Panc1 (cell line): ENCODE measurements around the gene CXCL11. TPM values are rescaled to one million over a fixed set of nuclear protein-coding genes. Genes with fewer than 3 reads are reported as not detected.

Source experiments
- ATAC-seq: fragments of 200-7000 bp; cut with Tn5 transposase; 2 replicates; pipeline ENCODE4 v1.9.1; 2020; ENCODE audit warnings: mild to moderate bottlenecking, moderate library complexity
- BruUV-seq: library from RNA; stranded (reverse); fragments of 400-500 nt; replicated peaks from 2 replicates; lab custom pipeline; 2021; lab: Mats Ljungman, UMichigan
- CTCF ChIA-PET: fragments of 300-600 bp; sonication (Branson Sonifier 250); formaldehyde crosslinking; loops from one replicate; lab custom pipeline; 2022; ENCODE audit warnings: antibody characterized with exemption; lab: Charles Lee
- POLR2A ChIA-PET: fragments of 300-600 bp; sonication (Branson Sonifier 250); formaldehyde crosslinking; loops from one replicate; lab custom pipeline; 2022; ENCODE audit warnings: antibody characterized with exemption; lab: Charles Lee
- DNase-seq: peaks from one replicate; pipeline ENCODE4 v3.0.0-alpha.2; 2010; ENCODE audit warnings: low read depth, low spot score
- H3K27ac ChIP-seq: 2 replicates; pipeline ENCODE4 v1.5.1; 2011; ENCODE audit warnings: mild to moderate bottlenecking, low read length, inconsistent platforms
- H3K27me3 ChIP-seq: fragments of 200-500 bp; sonication (Bioruptor generic); 2 replicates; pipeline ENCODE4 v1.6.0; 2014; ENCODE audit warnings: low read length, inconsistent platforms; ENCODE audit not compliant: control insufficient read depth, insufficient read depth
- H3K36me3 ChIP-seq: fragments of 200-500 bp; sonication (Bioruptor generic); 2 replicates; pipeline ENCODE4 v1.5.1; 2014; ENCODE audit warnings: inconsistent platforms, mild to moderate bottlenecking, low read length, moderate library complexity; ENCODE audit not compliant: control insufficient read depth, insufficient read depth
- H3K4me1 ChIP-seq: 2 replicates; pipeline ENCODE4 v1.5.1; 2011; ENCODE audit warnings: inconsistent platforms, mild to moderate bottlenecking, low read length, moderate library complexity; ENCODE audit not compliant: control insufficient read depth, insufficient read depth
- H3K4me3 ChIP-seq, 2 experiments: 2 replicates each; pipeline ENCODE4 v1.5.1; 2011 to 2012; ENCODE audit warnings: low read depth in 2 of 2, low read length in 2 of 2, mild to moderate bottlenecking in 2 of 2, inconsistent platforms in 1 of 2, moderate library complexity in 1 of 2
- H3K9me3 ChIP-seq: fragments of 200-500 bp; sonication (Bioruptor generic); 2 replicates; pipeline ENCODE4 v1.5.1; 2014; ENCODE audit warnings: low read depth, mild to moderate bottlenecking, inconsistent platforms, low read length, moderate library complexity; ENCODE audit not compliant: control insufficient read depth, insufficient read depth
- CTCF ChIP-seq: fragments of 450-650 bp; IDR thresholded peaks from 2 replicates; pipeline ENCODE4 v1.5.1; 2017; ENCODE audit warnings: mild to moderate bottlenecking
- POLR2AphosphoS5 ChIP-seq: IDR thresholded peaks from 2 replicates; pipeline ENCODE4 v1.6.1; 2012; ENCODE audit warnings: mild to moderate bottlenecking, low read depth, low read length, moderate library complexity
- REST ChIP-seq, 2 experiments: IDR thresholded peaks; 2 replicates each; pipeline ENCODE4 v1.6.1; 2011 to 2012; ENCODE audit warnings: low read depth in 2 of 2, control low read depth in 1 of 2, low read length in 1 of 2, mild to moderate bottlenecking in 1 of 2, moderate library complexity in 1 of 2; ENCODE audit not compliant: insufficient read depth in 1 of 2
- SIN3A ChIP-seq: IDR thresholded peaks from 2 replicates; pipeline ENCODE4 v1.6.1; 2012; ENCODE audit warnings: low read depth, mild to moderate bottlenecking, low read length, moderate library complexity, borderline replicate concordance; ENCODE audit not compliant: insufficient read depth
- TCF7L2 ChIP-seq: IDR thresholded peaks from 2 replicates; pipeline ENCODE4 v1.6.1; 2011; ENCODE audit warnings: mild to moderate bottlenecking, low read depth, low read length, inconsistent platforms
- in situ Hi-C: cut with HindIII; loops from 2 replicates; pipeline ENCODE4 v1.10.0; 2016; ENCODE audit warnings: low sequenced_read_pairs, low pct_unique_long_range_greater_than_20kb
- intact Hi-C: fragments of 100-400 bp; cut with micrococcal nuclease; formaldehyde crosslinking; loops from one replicate; pipeline ENCODE4 v1.10.0; 2022; ENCODE audit not compliant: unreplicated experiment
- total RNA-seq: library from RNA; stranded (reverse); gene quantifications from one replicate; pipeline ENCODE4 v1.2.1, GENCODE V29; 2021; ENCODE audit not compliant: unreplicated experiment

The CXCL11 gene
- total RNA-seq, 1 experiment from 2014 or later, result not detected

- Histone ChIP-seq H3K9me3 (no peaks in the 10 kb centered on the region), H3K36me3 (peaks cover under 1% of the 10 kb centered on the region; the same call in 1 of the 2 replicates), H3K4me3 (no peak overlapping the region), H3K27me3 (no peaks in the 10 kb centered on the region), H3K27ac (no peak overlapping the region), H3K4me1 (peaks cover 6% of the 10 kb centered on the region)
- ATAC-seq (no peak), DNase-seq (no peak)
- ChIA-PET POLR2A (no interaction called here), CTCF (no interaction called here)
- intact Hi-C loops, result no loop called here
- BruUV-seq, result no TSS peak
- in situ Hi-C loops, result no loop called here
- TF ChIP-seq TCF7L2 (no peak), SIN3A (no peak), POLR2AphosphoS5 (no peak), CTCF (no peak), REST (IDR thresholded peaks at IDR 0.05; ENCODE audit: insufficient read depth in 1 of 2, low read depth in 2 of 2, low read length in 1 of 2) (no peak)
Measured at GRCh38 chr4:75985116-75985515, 50.8 kb downstream of the CXCL11 start.

Other genes with a start within 250 kb of the CXCL11 start
- not detected for gene PPEF2, start 133.6 kb downstream of the CXCL11 start, total RNA-seq
- 11.9 TPM for gene NAAA, start 95.1 kb downstream of the CXCL11 start, total RNA-seq
- gene SDAD1, start 45.1 kb downstream of the CXCL11 start, total RNA-seq, result 35.1 TPM
- gene CXCL9, start 28.6 kb downstream of the CXCL11 start, total RNA-seq, result not detected
- gene CXCL10, start 12.6 kb downstream of the CXCL11 start, total RNA-seq, result not detected
- not detected for gene ART3, start 38.6 kb upstream of the CXCL11 start, total RNA-seq
- gene NUP54, start 112.3 kb upstream of the CXCL11 start, total RNA-seq, result 32.1 TPM
- 59.4 TPM for gene SCARB2, start 177.8 kb upstream of the CXCL11 start, total RNA-seq
- 0.72 TPM for gene FAM47E, start 215.7 kb upstream of the CXCL11 start, total RNA-seq